ENCODE data around the gene SAP30L.

The SAP30L gene

DNA sequence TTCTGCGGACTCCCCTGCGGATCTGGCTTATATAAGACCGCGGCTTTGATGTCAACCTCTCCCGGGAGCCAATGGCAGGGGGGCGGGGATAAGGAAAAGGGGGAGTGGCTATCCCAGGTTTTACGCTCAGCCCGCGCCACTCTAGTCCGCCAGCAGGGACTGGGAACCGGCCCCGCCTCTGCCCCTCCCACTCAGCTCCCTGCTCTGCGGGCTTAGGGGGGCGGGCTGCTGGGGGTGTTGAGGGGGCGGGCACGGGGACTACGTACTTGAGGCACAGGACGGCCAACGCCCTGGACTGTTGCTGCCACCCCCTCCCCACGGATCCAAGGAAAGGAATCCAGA, 32.4 kb downstream of the SAP30L start, which contains the start of gene HAND1:
HAND1 (minus strand) TSS at position 4 of the 342 bp plus-strand sequence. CDS start 219 bp downstream, outside the sequence.
- TF ChIP-seq CEBPB (IDR thresholded peaks at IDR 0.05) (no peak), NFIC (IDR thresholded peaks at IDR 0.05) (no peak), RAD21 (IDR thresholded peaks at IDR 0.05; ENCODE audit: low read depth) (no peak), CREB1 (IDR thresholded peaks at IDR 0.05; ENCODE audit: low read depth) (no peak), EGR1 (IDR thresholded peaks at IDR 0.05) (no peak)
- TF ChIP-seq, protein P1, sequence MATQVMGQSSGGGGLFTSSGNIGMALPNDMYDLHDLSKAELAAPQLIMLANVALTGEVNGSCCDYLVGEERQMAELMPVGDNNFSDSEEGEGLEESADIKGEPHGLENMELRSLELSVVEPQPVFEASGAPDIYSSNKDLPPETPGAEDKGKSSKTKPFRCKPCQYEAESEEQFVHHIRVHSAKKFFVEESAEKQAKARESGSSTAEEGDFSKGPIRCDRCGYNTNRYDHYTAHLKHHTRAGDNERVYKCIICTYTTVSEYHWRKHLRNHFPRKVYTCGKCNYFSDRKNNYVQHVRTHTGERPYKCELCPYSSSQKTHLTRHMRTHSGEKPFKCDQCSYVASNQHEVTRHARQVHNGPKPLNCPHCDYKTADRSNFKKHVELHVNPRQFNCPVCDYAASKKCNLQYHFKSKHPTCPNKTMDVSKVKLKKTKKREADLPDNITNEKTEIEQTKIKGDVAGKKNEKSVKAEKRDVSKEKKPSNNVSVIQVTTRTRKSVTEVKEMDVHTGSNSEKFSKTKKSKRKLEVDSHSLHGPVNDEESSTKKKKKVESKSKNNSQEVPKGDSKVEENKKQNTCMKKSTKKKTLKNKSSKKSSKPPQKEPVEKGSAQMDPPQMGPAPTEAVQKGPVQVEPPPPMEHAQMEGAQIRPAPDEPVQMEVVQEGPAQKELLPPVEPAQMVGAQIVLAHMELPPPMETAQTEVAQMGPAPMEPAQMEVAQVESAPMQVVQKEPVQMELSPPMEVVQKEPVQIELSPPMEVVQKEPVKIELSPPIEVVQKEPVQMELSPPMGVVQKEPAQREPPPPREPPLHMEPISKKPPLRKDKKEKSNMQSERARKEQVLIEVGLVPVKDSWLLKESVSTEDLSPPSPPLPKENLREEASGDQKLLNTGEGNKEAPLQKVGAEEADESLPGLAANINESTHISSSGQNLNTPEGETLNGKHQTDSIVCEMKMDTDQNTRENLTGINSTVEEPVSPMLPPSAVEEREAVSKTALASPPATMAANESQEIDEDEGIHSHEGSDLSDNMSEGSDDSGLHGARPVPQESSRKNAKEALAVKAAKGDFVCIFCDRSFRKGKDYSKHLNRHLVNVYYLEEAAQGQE (IDR thresholded peaks at IDR 0.05; ENCODE audit: low read depth): no peak
- TF ChIP-seq, protein P2, sequence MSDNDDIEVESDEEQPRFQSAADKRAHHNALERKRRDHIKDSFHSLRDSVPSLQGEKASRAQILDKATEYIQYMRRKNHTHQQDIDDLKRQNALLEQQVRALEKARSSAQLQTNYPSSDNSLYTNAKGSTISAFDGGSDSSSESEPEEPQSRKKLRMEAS (IDR thresholded peaks at IDR 0.05): no peak

DNA sequence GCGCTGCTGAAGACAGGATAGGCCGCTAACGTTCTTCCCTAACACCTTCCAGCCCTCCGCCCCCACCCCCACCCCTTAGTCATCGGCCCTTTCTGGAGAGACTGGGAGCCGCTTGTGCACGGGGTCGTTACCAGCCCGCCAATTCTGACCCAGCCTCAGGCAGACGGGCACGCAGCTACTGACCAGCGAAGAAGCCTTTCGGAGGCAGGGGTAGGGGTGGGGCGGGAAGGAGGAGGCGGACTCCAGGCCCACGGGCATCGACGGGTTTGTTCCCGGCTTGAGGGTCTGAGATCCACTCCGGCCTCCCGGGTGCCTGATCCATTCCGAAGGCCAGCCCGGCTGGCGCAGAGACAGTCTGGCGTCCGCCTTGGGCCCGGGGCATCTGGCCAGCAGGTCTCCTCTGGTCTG, 33.0 kb downstream of the SAP30L start:
- TF ChIP-seq CEBPB (IDR thresholded peaks at IDR 0.05) (no peak), RAD21 (IDR thresholded peaks at IDR 0.05; ENCODE audit: low read depth) (no peak), EGR1 (IDR thresholded peaks at IDR 0.05) (no peak), YY1 (IDR thresholded peaks at IDR 0.05; ENCODE audit: low read depth) (no peak), NFIC (IDR thresholded peaks at IDR 0.05) (no peak), EP300 (IDR thresholded peaks at IDR 0.05; ENCODE audit: borderline replicate concordance) (no peak), TEAD4 (IDR thresholded peaks at IDR 0.05) (no peak)
- TF ChIP-seq, protein P3, sequence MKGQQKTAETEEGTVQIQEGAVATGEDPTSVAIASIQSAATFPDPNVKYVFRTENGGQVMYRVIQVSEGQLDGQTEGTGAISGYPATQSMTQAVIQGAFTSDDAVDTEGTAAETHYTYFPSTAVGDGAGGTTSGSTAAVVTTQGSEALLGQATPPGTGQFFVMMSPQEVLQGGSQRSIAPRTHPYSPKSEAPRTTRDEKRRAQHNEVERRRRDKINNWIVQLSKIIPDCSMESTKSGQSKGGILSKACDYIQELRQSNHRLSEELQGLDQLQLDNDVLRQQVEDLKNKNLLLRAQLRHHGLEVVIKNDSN (IDR thresholded peaks at IDR 0.05): no peak
- TF ChIP-seq, protein P2 (IDR thresholded peaks at IDR 0.05): no peak
- TF ChIP-seq, protein P1 (IDR thresholded peaks at IDR 0.05; ENCODE audit: low read depth): no peak

DNA sequence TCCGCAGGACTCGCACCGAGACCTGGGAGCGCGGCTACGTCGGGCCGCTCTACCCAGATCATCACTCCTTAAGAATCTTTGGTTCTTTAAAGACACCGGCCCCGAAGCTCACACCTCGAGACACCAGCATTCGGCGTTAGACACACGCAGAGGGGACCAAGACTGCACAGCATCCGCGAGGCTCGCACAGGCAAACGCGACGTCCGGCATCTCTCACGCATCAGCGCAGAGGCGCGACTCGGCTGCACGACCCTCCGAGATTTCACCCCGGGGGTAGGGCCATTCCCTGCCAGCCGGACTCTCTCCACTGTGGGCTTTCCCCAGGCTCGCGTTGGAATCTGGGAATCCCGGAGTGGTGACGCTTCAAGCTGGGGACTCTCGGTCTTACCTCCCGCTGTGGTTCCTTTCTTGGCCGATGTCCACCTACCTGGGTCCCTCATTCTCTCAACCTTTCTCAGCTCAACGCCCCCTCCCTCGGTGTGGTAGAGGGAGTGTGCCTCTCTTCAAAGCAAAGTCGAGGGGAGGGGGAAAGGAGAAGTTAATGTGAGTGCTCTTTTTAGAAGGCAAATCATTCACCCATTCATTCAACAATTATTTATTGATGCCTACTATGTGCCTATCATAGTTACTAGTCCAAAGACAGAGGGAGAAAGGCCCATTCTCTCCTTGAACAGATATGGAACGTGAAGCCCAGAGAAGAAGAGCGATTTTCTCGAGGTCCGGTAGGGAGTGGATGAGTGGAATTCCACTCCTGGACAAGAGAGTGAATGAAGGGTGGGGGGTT, 33.6 kb downstream of the SAP30L start:
- TF ChIP-seq EP300 (IDR thresholded peaks at IDR 0.05; ENCODE audit: borderline replicate concordance) (no peak), FOXM1 (IDR thresholded peaks at IDR 0.05; ENCODE audit: borderline replicate concordance, low read depth) (no peak), TCF12 (IDR thresholded peaks at IDR 0.05; ENCODE audit: low read depth) (no peak)
- TF ChIP-seq, protein P1 (IDR thresholded peaks at IDR 0.05; ENCODE audit: low read depth): no peak
- TF ChIP-seq, protein P3 (IDR thresholded peaks at IDR 0.05): no peak

DNA sequence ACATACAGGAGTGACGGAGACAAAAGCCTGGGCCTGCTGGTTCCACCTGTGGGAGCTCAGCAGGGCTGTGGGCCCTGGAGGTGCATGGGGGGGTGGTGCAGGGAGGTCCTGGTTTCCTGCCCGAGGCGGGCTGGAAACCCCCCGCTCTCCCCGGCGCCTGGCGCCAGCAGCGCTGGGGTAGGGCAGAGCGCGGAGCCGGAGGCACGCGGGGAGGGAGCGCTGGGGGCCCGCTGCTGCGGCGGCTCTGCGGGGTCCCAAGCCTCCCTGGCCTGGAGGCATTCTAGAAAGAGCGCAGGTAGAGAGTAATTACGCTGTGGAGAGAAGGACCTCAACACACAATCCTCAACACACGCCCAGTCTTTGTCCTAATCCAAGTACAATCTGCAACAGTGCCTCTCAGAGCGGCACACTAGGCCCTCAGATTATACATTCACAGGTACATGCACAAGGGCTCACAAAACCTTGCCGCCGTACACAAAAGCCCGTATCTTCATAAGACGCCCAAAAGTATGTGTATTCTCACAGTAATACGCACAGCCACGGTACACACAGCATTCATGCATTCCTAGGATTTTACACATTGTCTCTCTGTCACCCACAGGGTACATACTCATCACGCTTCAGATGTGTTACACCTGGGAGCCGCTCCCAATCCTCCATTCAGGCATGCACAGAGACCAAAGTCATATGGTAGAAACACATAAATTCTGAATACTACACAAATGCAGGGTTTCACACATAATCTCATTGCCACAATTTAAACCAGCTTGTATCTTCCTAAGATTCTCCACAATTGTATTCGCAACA, 34.4 kb downstream of the SAP30L start:
- TF ChIP-seq, protein P2 (IDR thresholded peaks at IDR 0.05): no peak
- TF ChIP-seq, protein P3 (IDR thresholded peaks at IDR 0.05): no peak
- TF ChIP-seq RAD21 (IDR thresholded peaks at IDR 0.05; ENCODE audit: low read depth): no peak
- no peak for TF ChIP-seq TCF12 (IDR thresholded peaks at IDR 0.05; ENCODE audit: low read depth)
- no peak for TF ChIP-seq EP300 (IDR thresholded peaks at IDR 0.05; ENCODE audit: borderline replicate concordance)
- TF ChIP-seq, protein P1 (IDR thresholded peaks at IDR 0.05; ENCODE audit: low read depth): no peak

Data from Ishikawa (cell line).